Activated CD8-positive, alpha-beta memory T cell treated with anti-CD3 and anti-CD28 coated beads, Interleukin-2, amount 50 U/mL, for 1 hour (primary cell): ENCODE results near the gene ANO6.
"Not testable (repeated sequence)": the region's sequence is repeated elsewhere in the genome, so short reads cannot be mapped to it uniquely, and the experiment has no call there.

ENCODE experiments used
- DNase-seq: peaks from one replicate; pipeline ENCODE4 v3.0.0-alpha.2; 2020; ENCODE audit errors: extremely low read depth

The ANO6 gene

DNA sequence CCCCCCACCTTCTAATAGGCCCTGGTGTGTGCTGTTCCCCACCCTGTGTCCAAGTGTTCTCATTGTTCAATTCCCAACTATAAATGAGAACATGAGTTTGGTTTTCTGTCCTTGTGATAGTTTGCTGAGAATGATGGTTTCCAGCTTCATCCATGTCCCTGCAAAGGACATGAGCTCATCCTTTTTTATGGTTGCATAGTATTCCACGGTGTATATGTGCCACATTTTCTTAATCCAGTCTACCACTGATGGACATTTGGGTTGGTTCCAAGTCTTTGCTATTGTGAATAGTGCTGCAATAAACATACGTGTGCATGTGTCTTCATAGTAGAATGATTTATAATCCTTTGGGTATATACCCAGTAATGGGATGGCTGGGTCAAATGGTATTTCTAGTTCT is 20.5 kb downstream of the ANO6 start:
- DNase-seq = not testable (repeated sequence)

DNA sequence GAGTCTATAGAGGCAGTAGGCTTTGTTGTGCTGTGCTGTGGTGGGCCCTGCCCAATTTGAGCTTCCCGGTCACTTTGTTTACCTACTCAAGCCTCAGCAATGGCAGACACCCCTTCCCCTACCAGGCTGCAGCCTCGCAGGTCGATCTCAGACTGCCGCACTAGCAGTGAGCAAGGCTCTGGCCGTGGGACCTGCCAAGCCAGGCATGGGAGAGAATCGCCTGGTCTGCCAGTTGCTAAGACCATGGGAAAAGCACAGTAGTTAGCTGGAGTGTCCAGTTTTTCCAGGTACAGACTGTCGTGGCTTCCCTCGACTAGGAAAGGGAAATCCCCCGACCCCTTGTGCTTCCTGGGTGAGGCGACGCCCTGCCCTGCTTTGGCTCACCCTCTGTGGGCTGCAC is 26.3 kb downstream of the ANO6 start:
- DNase-seq = no peak

DNA sequence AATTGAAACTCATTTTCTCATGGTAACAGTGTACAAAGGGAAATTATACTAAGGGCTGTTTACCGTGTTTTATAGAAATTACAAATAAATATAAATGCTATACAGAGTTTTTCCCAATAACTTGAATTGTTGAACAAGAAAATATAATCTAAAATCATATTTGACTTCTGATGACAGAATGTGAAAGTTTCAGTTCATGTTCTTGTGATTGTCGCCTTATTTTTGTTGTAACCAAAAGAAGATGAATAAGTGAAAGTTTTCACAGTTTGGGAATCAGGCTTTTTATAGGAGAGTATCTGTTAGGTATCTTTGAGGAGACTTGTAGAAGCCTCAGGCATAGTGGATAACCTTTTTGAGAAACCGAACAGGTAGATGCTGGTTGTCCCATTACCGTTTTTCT is 28.1 kb downstream of the ANO6 start:
- DNase-seq = no peak

DNA sequence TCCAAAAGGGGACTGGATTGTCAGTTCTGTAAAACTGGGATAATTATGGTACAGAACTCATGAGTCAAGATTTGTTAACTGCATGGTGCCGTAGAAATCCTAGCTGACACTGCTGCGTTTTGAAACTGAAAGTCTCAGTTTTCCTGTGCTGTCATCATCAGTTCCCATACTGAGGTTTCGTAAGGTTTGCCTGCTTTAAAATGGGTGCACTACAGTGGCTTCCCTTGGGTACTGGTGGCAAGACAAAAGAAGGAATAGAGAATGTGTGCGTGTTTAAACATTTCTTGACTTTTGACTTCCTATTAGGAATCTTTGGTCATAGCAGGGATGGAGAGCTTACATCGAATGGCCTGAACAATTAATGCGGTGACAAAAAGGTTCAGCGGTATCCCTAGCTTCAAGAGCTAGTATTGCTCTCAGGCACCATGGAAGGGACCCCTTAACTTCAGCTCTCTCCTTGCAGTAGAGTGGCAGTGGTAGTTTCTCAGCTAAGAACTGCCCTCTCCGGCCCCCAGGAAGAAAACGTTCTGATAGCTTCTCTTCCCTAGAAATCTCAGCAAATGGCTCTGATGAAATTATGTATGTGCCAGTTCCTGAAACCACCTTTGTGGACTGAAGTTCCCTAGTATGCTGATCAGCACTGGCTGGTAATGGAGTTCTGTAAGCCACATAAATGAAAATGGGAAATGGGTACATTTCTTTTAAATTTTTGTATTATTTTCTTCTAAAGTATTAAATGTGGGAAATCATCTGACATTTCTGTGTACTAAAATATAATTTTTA is 28.9 kb downstream of the ANO6 start:
- DNase-seq = no peak

DNA sequence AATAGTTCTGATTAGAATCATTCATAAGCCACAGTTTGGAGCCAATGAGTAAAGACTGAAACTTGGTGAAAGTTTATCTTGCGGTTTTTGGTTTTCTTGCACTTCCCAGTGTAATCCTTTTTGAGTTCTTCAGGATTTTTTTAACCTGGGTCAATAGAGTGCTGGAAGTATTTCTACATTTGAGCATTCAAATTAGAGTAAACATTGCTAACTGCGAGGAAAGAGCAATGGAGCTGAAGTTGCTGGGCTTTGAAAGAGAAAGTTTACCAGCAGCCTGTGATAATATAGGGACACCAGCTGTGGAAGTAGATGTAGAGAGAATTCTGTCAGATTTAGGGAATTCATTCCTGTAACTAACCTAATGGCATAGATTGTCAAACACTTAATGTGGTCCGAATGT is 30.3 kb downstream of the ANO6 start:
- DNase-seq = no peak

DNA sequence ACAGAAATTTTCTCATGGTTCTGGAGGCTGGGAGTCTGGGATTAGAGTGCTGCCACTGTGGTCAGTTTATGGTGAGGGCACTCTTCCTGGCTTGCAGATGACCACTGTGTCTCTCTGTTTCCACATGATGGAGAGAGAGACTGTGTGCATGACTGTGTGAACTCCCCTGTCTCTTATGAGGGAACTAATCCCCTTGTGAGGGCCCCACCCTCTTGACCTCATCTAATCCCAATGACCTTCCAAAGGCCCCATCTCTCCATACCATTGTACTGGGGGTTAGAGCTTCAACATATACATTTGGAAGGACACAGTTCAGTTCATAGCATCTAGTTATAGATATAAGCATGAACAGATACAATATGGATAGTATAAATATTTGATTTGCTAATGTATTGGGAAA is 31.7 kb downstream of the ANO6 start:
- no peak for DNase-seq

DNA sequence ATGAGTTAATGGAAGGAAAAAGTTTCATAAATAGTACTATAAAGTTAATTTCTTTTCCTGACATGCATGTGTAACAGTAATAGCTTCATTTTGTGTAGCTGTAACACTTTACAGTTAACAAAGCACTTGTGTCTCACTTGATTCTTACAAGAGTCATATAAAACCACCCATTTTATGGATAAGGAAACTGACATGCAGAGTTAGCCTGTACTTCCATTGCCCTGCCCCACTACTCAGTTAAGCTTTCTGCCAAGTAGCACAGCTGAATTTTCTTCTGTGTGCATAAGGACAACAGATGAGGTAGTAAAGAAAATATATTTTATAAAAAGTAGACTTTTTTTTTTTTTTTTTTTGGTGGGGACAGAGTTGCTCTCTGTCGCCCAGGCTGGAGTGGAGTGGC is 32.2 kb downstream of the ANO6 start:
- DNase-seq = no peak

DNA sequence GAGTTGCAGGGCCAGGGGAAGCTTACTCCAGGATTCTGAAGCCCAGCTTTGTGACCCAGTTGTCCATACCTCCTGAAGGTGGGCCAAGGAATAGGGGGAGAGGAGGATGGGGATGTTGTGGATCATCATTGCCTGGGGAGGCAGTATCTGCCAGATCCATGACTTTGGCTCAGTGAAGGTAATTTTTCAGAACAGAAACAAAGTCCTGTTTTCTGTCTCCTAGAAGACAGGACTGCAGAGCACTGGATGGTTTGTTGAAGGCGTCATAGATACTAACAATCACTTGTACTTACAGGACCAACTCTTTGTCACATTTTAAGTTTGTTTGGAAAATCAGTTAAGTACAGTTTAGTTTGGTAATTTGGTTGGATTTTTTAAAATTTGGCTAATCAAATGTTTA is 38.4 kb downstream of the ANO6 start:
- no peak for DNase-seq

DNA sequence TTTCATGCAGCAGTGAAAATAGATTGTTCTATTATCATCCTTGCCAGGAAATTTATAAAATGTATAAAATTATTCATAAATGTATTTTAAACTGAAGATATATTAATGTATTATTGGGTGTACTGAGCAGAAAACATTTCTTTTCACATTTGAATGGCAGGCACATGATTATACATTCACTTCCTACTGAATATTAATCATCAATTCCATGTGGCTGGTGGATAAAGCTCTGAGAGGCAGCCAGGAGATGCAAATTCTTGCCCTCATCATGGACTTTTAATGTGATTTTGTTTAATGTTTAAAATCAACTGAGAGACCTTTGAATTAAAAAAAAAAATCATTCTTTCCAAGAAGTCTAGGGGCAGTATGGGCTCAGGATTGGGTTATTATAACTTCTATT is 40.8 kb downstream of the ANO6 start:
- DNase-seq = no peak

DNA sequence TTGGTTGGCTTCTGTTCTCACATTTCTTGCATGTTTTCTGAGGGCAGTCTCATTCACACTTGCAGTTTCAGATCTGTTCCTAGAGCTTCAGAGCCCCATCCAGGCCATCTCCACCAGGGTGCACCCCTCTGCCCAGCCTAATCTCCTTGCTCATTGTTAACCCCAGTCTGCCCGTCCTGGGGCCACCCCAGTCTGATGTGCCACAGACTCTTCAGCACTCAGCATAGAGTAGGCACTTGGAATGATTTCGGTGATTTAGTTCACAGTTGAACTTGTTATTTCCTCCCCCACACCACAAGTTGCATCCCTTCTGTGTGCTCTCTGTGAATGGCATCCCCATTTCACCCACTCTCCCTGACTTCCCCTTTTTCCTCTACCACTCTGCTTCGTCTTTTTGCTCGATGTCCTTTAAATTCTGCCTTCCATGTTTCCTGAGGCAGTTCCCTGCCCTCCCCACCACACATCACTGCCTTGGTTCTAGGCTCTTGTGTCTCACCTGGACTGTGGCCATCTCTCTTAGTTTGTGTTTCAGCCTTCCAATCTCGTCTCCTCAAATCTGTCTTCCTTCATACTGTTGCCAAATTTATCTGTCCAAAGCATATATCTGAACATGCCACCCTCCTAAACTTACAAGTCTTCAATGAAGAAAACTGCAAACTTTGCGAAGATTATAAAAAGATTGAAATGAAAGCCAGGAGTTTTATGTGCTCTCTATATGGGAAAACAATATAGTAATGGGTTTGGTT is 41.5 kb downstream of the ANO6 start:
- DNase-seq = no peak

DNA sequence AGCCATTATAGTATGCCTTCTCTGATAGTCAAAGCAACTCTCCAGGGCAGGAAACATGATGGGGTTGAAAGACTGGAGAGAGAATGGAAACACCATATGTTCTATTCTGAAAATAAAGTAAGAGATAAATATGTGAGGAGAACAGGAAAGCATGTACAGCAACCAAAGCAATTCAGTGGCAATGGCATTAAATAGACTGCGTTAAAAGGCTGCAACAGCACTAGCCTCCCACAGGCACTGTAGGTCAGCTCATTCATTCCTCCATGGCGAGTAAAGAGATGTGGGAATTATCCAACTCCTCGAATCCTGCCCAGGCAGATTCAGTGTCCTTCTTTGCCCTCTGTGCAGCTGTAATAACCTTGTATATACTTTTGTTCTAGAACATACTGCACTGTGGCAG is 43.8 kb downstream of the ANO6 start:
- DNase-seq = no peak

DNA sequence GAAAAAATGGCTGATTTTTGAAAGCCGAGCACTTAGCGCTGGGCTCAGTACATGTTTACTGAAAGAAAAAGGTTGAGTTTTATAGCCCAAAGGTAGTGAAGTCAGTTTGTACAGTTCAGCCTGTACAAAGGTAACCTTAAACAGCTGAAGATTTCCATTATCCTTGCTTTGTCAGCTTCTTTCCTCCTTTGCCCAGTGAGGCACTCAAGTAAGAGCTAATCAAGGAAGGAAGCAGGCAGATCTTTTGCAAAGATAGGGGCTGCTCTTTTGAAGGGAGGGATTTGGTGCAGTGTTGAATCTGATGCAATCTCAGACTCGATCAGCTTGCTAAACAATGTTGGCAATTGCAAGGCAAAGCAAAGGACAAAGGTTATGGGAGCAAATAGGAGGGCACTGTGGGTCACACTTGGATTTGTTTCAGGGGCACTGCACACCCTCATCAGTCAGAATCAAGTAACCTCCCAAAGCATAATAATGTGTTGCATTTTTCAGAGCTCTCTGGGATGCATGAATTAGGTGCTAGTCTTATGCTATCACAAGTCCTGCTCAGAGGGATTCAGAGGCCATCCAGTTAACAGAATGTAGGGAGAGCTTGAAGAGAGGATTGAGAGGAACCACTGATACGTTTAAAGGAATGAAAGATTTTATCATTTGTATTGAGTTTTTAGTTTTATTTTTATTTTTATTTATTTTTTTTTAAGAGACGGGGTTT is 44.4 kb downstream of the ANO6 start:
- no peak for DNase-seq

DNA sequence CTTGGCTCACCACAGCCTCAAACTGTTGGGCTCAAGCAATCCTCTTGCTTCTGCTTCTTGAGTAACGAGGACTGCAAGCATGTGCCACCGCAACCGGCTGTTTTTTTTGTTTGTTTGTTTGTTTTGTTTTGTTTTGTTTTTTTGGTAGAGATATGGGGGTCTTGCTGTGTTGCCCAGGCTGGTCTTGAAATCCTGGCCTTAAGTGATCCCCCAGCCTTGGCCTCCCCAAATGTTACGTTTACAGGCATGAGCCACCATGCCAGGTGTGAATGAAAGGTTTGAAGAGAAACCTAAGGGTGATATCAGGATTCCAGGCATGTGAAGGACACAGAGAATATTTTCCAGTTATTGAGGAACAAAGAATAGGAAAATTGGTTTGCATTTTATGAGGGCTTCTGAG is 45.0 kb downstream of the ANO6 start:
- DNase-seq = no peak

DNA sequence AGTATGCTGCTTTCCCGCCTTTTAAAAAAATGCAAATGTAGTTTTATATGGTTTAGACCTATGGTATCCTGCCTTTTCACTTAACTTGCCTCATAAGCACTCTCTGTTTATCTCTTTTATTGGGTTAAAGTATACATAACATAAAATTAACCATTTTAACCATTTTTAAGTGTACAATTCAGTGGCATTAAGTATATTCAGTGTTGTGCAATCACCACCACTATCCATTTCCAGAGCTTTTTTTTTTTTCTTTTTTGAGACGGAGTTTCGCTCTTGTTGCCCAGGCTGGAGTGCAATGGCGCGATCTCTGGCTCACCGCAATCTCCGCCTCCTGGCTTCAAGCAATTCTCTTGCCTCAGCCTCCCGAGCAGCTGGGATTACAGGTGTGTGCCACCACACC is 46.3 kb downstream of the ANO6 start:
- not testable (repeated sequence) for DNase-seq

DNA sequence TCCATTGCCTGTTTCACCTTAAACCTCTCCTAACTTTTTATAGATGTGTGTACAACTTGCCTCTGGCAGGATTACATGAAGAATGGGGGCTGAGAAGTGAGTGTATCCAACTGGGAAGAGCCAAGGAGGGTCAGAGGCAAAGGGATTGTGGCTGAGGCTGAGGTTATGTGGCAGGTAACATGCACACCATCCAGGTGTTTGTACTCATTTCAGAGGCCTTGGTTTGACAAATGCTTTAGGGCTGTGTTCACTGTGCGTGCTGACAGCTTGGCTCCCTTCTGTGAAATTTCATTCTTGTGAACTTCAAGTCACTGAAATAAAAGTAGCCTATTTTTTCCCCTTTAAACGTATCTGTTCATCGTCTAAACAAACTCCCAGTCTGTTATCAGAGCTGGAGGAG is 47.7 kb downstream of the ANO6 start:
- DNase-seq = no peak

DNA sequence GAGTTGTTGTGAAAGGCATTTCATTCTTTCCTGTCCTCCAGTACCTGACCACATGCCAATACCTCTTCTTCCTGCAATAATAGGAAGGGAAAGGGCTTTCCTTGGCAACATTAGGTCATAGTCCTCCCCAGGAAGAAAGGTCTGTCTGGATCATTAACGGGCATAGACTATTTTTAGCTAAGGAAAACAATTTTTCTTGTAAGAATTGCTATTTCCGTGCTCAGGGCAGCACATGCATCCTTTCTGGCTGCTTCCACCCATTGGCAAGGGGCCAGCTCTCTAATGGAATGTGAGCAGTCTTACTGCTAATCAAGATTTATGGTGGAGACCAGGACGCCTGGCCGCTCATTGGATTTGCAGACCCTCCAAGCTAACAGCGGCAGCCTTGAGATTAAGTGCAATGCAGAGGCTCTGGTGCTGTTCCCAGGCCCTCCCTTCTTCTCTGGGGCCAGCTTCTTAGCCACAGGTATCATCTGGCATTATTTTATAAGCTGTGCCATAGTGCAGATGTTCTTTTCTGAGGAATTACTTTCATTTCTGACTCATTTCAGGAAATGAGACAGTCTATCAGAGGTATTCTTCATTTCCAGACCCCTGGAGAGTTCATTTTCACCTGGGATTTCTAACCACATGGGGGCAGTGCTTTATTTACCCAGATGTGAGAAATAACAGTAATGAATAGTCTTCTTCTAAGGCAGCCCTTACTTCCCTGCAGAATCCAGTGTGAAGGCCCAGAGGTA is 52.9 kb downstream of the ANO6 start:
- no peak for DNase-seq

DNA sequence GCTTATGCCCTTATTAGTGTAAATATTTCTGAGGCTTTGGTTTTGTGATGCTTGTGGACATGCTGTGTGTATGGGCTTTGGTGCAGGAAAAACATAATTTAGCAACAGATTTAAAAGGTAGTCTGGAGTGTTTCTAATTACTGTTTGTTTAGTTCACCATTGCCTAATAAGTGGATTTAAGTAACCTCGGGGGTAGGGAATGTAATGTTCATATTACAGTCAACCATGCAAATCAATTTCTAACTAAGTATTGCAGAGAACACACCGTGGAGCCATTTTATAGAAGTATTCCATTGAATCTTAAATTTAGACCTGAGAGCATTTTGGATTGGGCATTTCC is 53.5 kb downstream of the ANO6 start:
- DNase-seq = no peak

DNA sequence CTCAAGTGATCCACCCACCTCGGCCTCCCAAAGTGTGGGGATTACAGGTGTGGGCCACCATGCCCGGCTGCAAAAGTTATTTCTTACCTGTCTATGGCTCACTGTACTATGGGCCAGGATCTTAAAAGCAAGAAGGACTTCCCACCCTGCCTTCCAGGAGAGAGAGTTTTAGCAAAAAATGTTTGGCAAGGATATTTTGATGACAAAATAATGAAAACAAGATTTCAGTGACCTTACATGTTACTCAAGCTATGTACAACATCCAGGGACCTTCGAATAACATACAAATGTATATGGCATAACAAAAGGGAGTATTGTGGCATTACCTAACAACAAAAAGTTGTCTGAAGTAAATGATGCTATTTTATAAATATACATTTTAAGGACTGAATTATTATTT is 55.1 kb downstream of the ANO6 start:
- DNase-seq = no peak

DNA sequence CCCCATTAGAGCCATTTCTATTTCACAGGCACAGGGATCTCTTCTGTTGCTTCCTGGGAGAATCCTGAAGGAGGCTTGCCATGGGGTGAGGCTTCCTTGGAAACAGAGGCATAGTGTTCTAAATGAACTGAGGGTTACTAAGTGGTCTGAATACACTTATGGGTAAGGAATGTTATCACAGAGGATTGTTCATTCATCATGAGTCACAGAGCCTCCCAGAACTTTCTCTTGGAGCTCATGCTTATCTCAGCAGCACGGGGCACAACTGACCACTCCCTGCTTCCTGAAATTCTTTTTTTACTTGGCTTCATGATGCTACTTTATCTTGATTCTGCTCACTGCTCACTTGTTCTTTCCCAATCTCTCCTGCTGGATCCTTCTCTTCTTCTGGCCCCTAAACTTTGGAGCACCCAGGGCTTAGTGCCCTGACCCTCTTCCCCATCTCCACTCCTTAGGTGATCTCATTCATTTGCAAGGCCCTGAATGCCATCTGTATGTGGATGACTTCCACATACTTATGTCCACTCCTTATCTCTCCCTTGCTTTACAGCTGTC is 57.9 kb downstream of the ANO6 start:
- no peak for DNase-seq

DNA sequence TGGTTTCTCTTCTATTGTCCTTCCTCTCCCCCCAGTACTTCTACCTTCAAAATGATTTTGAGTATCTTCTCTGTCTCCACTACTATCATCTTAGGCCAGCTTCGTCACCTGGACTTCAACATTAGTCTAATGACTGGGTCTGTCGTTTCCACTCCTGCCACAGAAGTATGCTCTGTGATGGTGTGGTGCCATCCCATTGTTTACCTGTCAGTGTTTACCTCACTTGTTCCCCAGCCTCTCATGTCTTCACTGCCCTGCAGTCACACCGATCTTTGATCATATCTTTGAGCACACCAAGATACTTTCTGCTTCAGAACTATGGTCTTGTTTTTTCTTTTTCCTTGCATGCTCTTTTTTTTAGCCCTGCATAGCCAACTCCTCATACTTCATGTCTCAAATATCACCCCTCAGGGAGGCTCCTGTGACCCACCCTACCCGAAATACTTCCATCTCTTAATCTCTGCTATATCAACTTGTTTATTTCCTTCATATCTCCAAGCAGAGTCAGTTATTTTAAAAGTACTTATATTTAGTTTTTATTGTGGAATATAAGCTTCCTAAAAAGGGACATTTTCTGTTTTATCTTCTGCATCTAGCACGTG is 60.4 kb downstream of the ANO6 start:
- no peak for DNase-seq

DNA sequence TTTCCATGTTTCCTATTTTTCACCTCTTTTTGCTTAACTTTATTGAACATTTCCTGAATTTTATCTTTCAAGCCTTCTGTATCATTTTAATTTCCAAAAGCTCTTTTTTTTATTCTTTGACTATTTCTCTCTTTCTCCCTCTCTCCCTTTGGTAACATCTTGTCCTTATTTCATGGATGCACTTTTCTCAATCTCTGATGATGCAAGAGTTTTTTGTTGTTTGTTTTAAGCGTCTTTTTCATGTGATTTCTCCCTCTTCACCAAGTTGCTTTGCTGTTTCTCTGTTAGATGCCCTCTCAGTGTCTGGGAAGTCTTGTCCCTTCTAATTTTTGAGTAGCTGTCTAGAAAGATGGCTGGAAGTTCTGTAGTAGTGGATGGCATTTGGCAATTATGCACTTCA is 62.6 kb downstream of the ANO6 start:
- DNase-seq = no peak
